ENCODE measurements around the gene TAF1B. TPM values are rescaled to one million over a fixed set of nuclear protein-coding genes. Genes with fewer than 3 reads are reported as not detected.

TAF1B gene
- total RNA-seq, 3 donors from 2014 or later, result 9.4 to 14.1 (median 13.2) TPM

GRCh38 chr2:9802576-9802993, 40.7 kb upstream of the TAF1B start:
- no peak for DNase-seq

GRCh38 chr2:9803023-9803805, 40.1 kb upstream of the TAF1B start:
- Histone ChIP-seq H3K4me3 (no peak overlapping the region), H3K36me3 (ENCODE audit: low read depth) (no peaks in the 10 kb centered on the region), H3K4me1 (ENCODE audit: low read depth) (peaks cover 37% of the 10 kb centered on the region), H3K9me3 (no peaks in the 10 kb centered on the region)
- TF ChIP-seq CTCF (IDR thresholded peaks at IDR 0.05), result no peak
- DNase-seq (peak; percentile 73 to 89 (median 81)), ATAC-seq (peak; percentile 55)
- intact Hi-C loops (cut with DNase I, micrococcal nuclease), result no loop called here

More at GRCh38 chr2:9802576-9802993, 40.7 kb upstream of the TAF1B start:
- Histone ChIP-seq H3K4me3 (no peak overlapping the region), H3K9me3 (no peaks in the 10 kb centered on the region), H3K4me1 (ENCODE audit: low read depth) (peaks cover 40% of the 10 kb centered on the region), H3K36me3 (ENCODE audit: low read depth) (no peaks in the 10 kb centered on the region)
- no peak for TF ChIP-seq CTCF (IDR thresholded peaks at IDR 0.05)
- ATAC-seq, result no peak
- intact Hi-C loops (cut with DNase I, micrococcal nuclease), result no loop called here

GRCh38 chr2:9805435-9806297, 37.6 kb upstream of the TAF1B start:
- H3K9me3 ChIP-seq, result no peaks in the 10 kb centered on the region
- H3K36me3 ChIP-seq (ENCODE audit: low read depth), result no peaks in the 10 kb centered on the region
- no peak overlapping the region for H3K4me3 ChIP-seq
- TF ChIP-seq CTCF (IDR thresholded peaks at IDR 0.05), result no peak
- no peak for ATAC-seq
- no peak for DNase-seq
- H3K4me1 ChIP-seq (ENCODE audit: low read depth), result peaks cover 27% of the 10 kb centered on the region
- intact Hi-C loops (cut with DNase I, micrococcal nuclease), result no loop called here

DNA sequence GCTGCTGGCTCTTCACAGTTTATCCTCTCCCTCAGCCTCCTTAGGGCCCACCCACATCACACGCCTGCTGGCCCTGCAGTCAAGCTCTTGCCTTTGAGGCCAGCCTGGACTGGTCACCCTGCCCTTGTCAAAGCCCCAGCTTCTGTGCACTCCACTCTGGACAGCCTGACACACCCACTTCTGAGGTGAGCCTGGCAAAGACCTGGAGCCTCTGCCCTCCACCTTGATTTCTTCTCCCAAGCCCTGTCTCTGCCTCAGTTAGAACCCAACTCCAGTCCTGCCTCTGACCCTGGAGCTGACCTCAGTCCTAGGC, 37.0 kb upstream of the TAF1B start:
- no peak for DNase-seq

GRCh38 chr2:9806656-9807055, 36.6 kb upstream of the TAF1B start:
- Histone ChIP-seq H3K4me3 (no peak overlapping the region), H3K9me3 (no peaks in the 10 kb centered on the region), H3K36me3 (ENCODE audit: low read depth) (no peaks in the 10 kb centered on the region), H3K4me1 (ENCODE audit: low read depth) (peaks cover 21% of the 10 kb centered on the region)
- no peak for ATAC-seq
- no peak for TF ChIP-seq CTCF (IDR thresholded peaks at IDR 0.05)
- no peak for DNase-seq
- intact Hi-C loops (cut with DNase I, micrococcal nuclease), result no loop called here

More for the DNA sequence above, 37.0 kb upstream of the TAF1B start:
- peaks cover 24% of the 10 kb centered on the region for H3K4me1 ChIP-seq (ENCODE audit: low read depth)
- no peak for ATAC-seq
- H3K9me3 ChIP-seq, result no peaks in the 10 kb centered on the region
- intact Hi-C loops (cut with DNase I, micrococcal nuclease), result no loop called here
- H3K4me3 ChIP-seq, result no peak overlapping the region
- no peak for TF ChIP-seq CTCF (IDR thresholded peaks at IDR 0.05)
- H3K36me3 ChIP-seq (ENCODE audit: low read depth), result no peaks in the 10 kb centered on the region
